K562 (cell line): Measurements from ENCODE around the gene CABP2. TPM values are rescaled to one million over a fixed set of nuclear protein-coding genes. Genes with fewer than 3 reads are reported as not detected.
A peak's percentile ranks its signal among the peaks of the same experiment; 100 is the strongest.

Source experiments
- ATAC-seq: fragments of 200-7000 bp; cut with Tn5 transposase; 3 replicates; pipeline ENCODE4 v1.9.1; 2020; ENCODE audit warnings: moderate library complexity
- BruUV-seq: library from RNA; stranded (reverse); fragments of 400-500 nt; replicated peaks from 2 replicates; lab custom pipeline; 2021; lab: Mats Ljungman, UMichigan
- CTCF ChIA-PET: fragments of 300-600 bp; formaldehyde crosslinking; extraction: SDS; loops from one replicate; lab custom pipeline; 2021; ENCODE audit warnings: low intra/inter-chr PET ratio; lab: Yijun Ruan, JAX
- POLR2A ChIA-PET: fragments of 300-600, 350-650 bp; sonication (Branson Sonifier 250); formaldehyde crosslinking; extraction: SDS; loops from one replicate; lab custom pipeline; 2021; ENCODE audit warnings: antibody characterized with exemption, inconsistent platforms; lab: Yijun Ruan, JAX
- DNase-seq, 4 experiments: peaks; one replicate each; pipeline versions ENCODE4 v3.0.0 to v3.0.0-alpha.2; 2011 to 2018; ENCODE audit warnings: low spot score in 3 of 4, mixed read lengths in 3 of 4; ENCODE audit errors: extremely low read depth in 1 of 4
- FAIRE-seq: peaks from 2 replicates; lab custom pipeline; 2011; peaks lifted over from hg19 to GRCh38; lab: Jason Lieb, UNC
- H2AFZ ChIP-seq: 2 replicates; pipeline ENCODE4 v1.6.0; 2011; ENCODE audit warnings: low read depth, low read length, control low read depth, inconsistent platforms
- H3K27ac ChIP-seq: fragments of 200-600 bp; 3 replicates; pipeline ENCODE4 v1.8.0; 2011; ENCODE audit warnings: low read depth, mild to moderate bottlenecking, control low read depth, inconsistent platforms, low read length, moderate library complexity, mixed read lengths; ENCODE audit errors: extremely low read depth
- H3K27me3 ChIP-seq, 2 experiments: fragments of 300-600 bp in 1 of 2; 2 replicates in 1 of 2; 3 replicates in 1 of 2; pipeline versions ENCODE4 v1.6.0 to v1.8.0; 2011; ENCODE audit warnings: inconsistent platforms in 2 of 2, low read length in 2 of 2, mild to moderate bottlenecking in 1 of 2, mixed read lengths in 1 of 2, moderate library complexity in 1 of 2; ENCODE audit not compliant: control insufficient read depth in 2 of 2, insufficient read depth in 2 of 2
- H3K36me3 ChIP-seq: fragments of 300-600 bp; 3 replicates; pipeline ENCODE4 v1.8.0; 2011; ENCODE audit warnings: mild to moderate bottlenecking, low read length, inconsistent platforms; ENCODE audit not compliant: control insufficient read depth, insufficient read depth
- H3K4me1 ChIP-seq, 2 experiments: fragments of 200-600 bp in 1 of 2; replicated peaks in 1 of 2; 2 replicates in 1 of 2; 3 replicates in 1 of 2; pipeline versions ENCODE4 v1.5.1 to v1.8.0; 2011; ENCODE audit warnings: inconsistent platforms in 2 of 2, low read length in 2 of 2, mild to moderate bottlenecking in 1 of 2, mixed read lengths in 1 of 2, moderate library complexity in 1 of 2; ENCODE audit not compliant: control insufficient read depth in 2 of 2, insufficient read depth in 2 of 2
- H3K4me2 ChIP-seq: 2 replicates; pipeline ENCODE4 v1.6.1; 2011; ENCODE audit warnings: low read length, control low read depth, inconsistent platforms, mixed read lengths; ENCODE audit not compliant: insufficient read depth
- H3K4me3 ChIP-seq: fragments of 200-600 bp; sonication (generic), shearing (Covaris generic); 2 replicates; pipeline ENCODE4 v1.5.1; 2016; ENCODE audit warnings: control low read depth, inconsistent platforms
- H3K79me2 ChIP-seq: fragments of 200-600 bp; 3 replicates; pipeline ENCODE4 v1.8.0; 2011; ENCODE audit warnings: low read length, inconsistent platforms; ENCODE audit not compliant: control insufficient read depth, insufficient read depth
- H3K9ac ChIP-seq, 2 experiments: 2 replicates each; pipeline versions ENCODE4 v1.6.0 to v1.6.1; 2011; ENCODE audit warnings: low read depth in 2 of 2, low read length in 2 of 2, control low read depth in 1 of 2, inconsistent platforms in 1 of 2, mild to moderate bottlenecking in 1 of 2, mixed read lengths in 1 of 2; ENCODE audit not compliant: insufficient read depth in 1 of 2
- H3K9me1 ChIP-seq: one replicate; pipeline ENCODE4 v1.6.0; 2011; ENCODE audit warnings: inconsistent platforms, mild to moderate bottlenecking, low read length, moderate library complexity; ENCODE audit not compliant: control insufficient read depth, insufficient read depth
- H3K9me3 ChIP-seq: replicated peaks from 2 replicates; pipeline ENCODE4 v1.5.1; 2011; ENCODE audit warnings: low read depth, low read length, inconsistent platforms; ENCODE audit not compliant: control insufficient read depth, insufficient read depth
- H4K20me1 ChIP-seq: replicated peaks from 2 replicates; pipeline ENCODE4 v1.6.1; 2011; ENCODE audit warnings: low read length, inconsistent platforms, mixed read lengths; ENCODE audit not compliant: control insufficient read depth, insufficient read depth
- FOXO4 ChIP-seq: fragments of 450-650 bp; formaldehyde crosslinking; IDR thresholded peaks from 2 replicates; pipeline ENCODE4 v1.4.0; 2020; ENCODE audit warnings: mild to moderate bottlenecking, moderate library complexity
- PPARD ChIP-seq: fragments of 250-450 bp; sonication (Bioruptor Pico); IDR thresholded peaks from 2 replicates; pipeline ENCODE4 v1.8.0; 2022; ENCODE audit warnings: inconsistent platforms, mild to moderate bottlenecking, moderate library complexity
- RBM15 ChIP-seq: fragments of 200-400 bp; formaldehyde crosslinking; IDR thresholded peaks from 2 replicates; pipeline ENCODE4 v1.6.1; 2018; ENCODE audit warnings: mild to moderate bottlenecking, low read length, moderate library complexity; ENCODE audit not compliant: insufficient read depth
- THRA ChIP-seq: fragments of 450-650 bp; IDR thresholded peaks from 2 replicates; pipeline ENCODE4 v1.6.1; 2017; ENCODE audit warnings: mild to moderate bottlenecking, moderate library complexity
- ZBTB34 ChIP-seq: fragments of 250-450 bp; sonication (Bioruptor Pico); IDR thresholded peaks from 2 replicates; pipeline ENCODE4 v1.8.0; 2021; ENCODE audit warnings: mild to moderate bottlenecking, moderate library complexity
- ZBTB8A ChIP-seq: fragments of 450-650 bp; IDR thresholded peaks from 2 replicates; pipeline ENCODE4 v1.6.1; 2018; ENCODE audit warnings: mild to moderate bottlenecking, moderate library complexity; ENCODE audit not compliant: partially characterized antibody
- ZMIZ1 ChIP-seq, 2 experiments: fragments of 150-350 bp in 1 of 2; IDR thresholded peaks; 2 replicates each; pipeline ENCODE4 v1.6.1; 2012 to 2016; ENCODE audit warnings: low read depth in 2 of 2, low read length in 2 of 2, mild to moderate bottlenecking in 1 of 2, moderate library complexity in 1 of 2
- ZNF324 ChIP-seq: fragments of 250-450 bp; sonication (Bioruptor Pico); IDR thresholded peaks from 2 replicates; pipeline ENCODE4 v1.4.0; 2020; ENCODE audit warnings: mild to moderate bottlenecking
- WGBS: fragments of 100-300 bp; shearing (Covaris generic); methylation state at CpG from one replicate; pipeline ENCODE4 v1.1.6; 2016; ENCODE audit warnings: low coverage, mixed read lengths; ENCODE audit not compliant: insufficient coverage; ENCODE audit errors: missing lambda C conversion rate; 5-methylcytosine and 5-hydroxymethylcytosine counted together
- in situ Hi-C: fragments of 300-500 bp; cut with MboI; formaldehyde crosslinking; loops from 4 replicates; pipeline ENCODE4 v1.15.0; 2018; ENCODE audit warnings: inconsistent platforms, mixed read lengths
- intact Hi-C: fragments of 100-400 bp; cut with micrococcal nuclease; formaldehyde crosslinking; loops from 2 replicates; pipeline ENCODE4 v1.14.2; 2022
- polyA plus RNA-seq, 8 experiments: library from polyadenylated mRNA; depleted of rRNA in 4 of 8; stranded (reverse) in 5 of 8; unstranded in 3 of 8; fragments of >200 nt; fragmentation: Nextera tagmentation in 2 of 8; fragmentation: Illumina TruSeq in 1 of 8; extraction: Ambion mirVana in 2 of 8; extraction: Trizol in 1 of 8; gene quantifications; 2 replicates each; pipeline versions ENCODE4 v1.2.1 to v1.2.3, GENCODE V29; 2011 to 2014; ENCODE audit warnings: inconsistent platforms in 1 of 8, missing spikeins in 1 of 8
- total RNA-seq, 7 experiments: library from RNA; depleted of rRNA in 6 of 7; stranded (reverse); fragments of >200 nt in 6 of 7; fragmentation: Illumina TruSeq in 2 of 7; extraction: Trizol in 2 of 7; gene quantifications; 2 replicates each; pipeline versions ENCODE4 v1.2.1 to v1.2.3, GENCODE V29; 2011 to 2021; ENCODE audit warnings: low replicate concordance in 1 of 7

Gene CABP2
- total and polyA plus RNA-seq, 9 of the 15 experiments (the other 6 are each of a cell fraction or from before 2014, with no cell fraction given): not detected

- no peak for TF ChIP-seq ZMIZ1 (IDR thresholded peaks at IDR 0.05; ENCODE audit: low read depth in 2 of 2, low read length in 2 of 2)
- TF ChIP-seq ZBTB34: no peak
These were observed 1.2 kb upstream of the CABP2 start (continued) for GRCh38 chr11:67524480-67524808.

- intact Hi-C loops: no loop called here
- FAIRE-seq: no peak
- DNase-seq: peak in 1 of 4 experiments; percentile 38
- peak overlapping the region in 1 of 2 experiments; percentile 65; a peak in 2 of 4 replicates for H3K9ac ChIP-seq
- H2AFZ ChIP-seq: no peak overlapping the region
- ChIA-PET POLR2A (interaction anchor here (1.0 kb wide), 1 partner anchor 14 kb away, joined by 3 read pairs; no protein-coding TSS in a partner anchor), CTCF (no interaction called here)
- no peaks in the 10 kb centered on the region for H3K36me3 ChIP-seq
- no peaks in the 10 kb centered on the region for H3K9me3 ChIP-seq
- in situ Hi-C loops: no loop called here
- H3K27ac ChIP-seq: no peak overlapping the region
- H4K20me1 ChIP-seq: 0 out of 2 replicates have a peak, but pooled peaks cover 3% of the 10 kb centered on the region
- peak; percentile 68 for ATAC-seq
- peaks cover 2 to 27% of the 10 kb centered on the region in 2 experiments; a peak in 4 of 5 replicates for H3K27me3 ChIP-seq
- H3K4me2 ChIP-seq: no peak overlapping the region
- H3K79me2 ChIP-seq: no peaks in the 10 kb centered on the region
- H3K9me1 ChIP-seq: no peaks in the 10 kb centered on the region
- no TSS peak for BruUV-seq
- WGBS: 17% methylated on average over 23 of the region's 25 CpGs
- peaks cover 0 to 35% of the 10 kb centered on the region in 2 experiments; a peak in 3 of 5 replicates for H3K4me1 ChIP-seq
- no peak overlapping the region for H3K4me3 ChIP-seq
- TF ChIP-seq THRA: no peak
- TF ChIP-seq RBM15: no peak
- TF ChIP-seq ZBTB8A: no peak
- no peak for TF ChIP-seq PPARD (CRISPR knock-in tag)
- no peak for TF ChIP-seq FOXO4 (CRISPR knock-in tag)
- TF ChIP-seq ZNF324 (CRISPR knock-in tag): no peak
These were observed 572 bp upstream of the CABP2 start for GRCh38 chr11:67523556-67524479.
